HG03280 (cell line): Measurements from ENCODE around the gene GPC3.
"Not testable (repeated sequence)": the region's sequence is repeated elsewhere in the genome, so short reads cannot be mapped to it uniquely, and the experiment has no call there.

Source experiments
- ATAC-seq: cut with Tn5 transposase; IDR thresholded peaks from one replicate; pipeline ENCODE4 v1.9.1; 2021; ENCODE audit warnings: mild to moderate bottlenecking, moderate library complexity; ENCODE audit not compliant: unreplicated experiment

GPC3 gene

DNA sequence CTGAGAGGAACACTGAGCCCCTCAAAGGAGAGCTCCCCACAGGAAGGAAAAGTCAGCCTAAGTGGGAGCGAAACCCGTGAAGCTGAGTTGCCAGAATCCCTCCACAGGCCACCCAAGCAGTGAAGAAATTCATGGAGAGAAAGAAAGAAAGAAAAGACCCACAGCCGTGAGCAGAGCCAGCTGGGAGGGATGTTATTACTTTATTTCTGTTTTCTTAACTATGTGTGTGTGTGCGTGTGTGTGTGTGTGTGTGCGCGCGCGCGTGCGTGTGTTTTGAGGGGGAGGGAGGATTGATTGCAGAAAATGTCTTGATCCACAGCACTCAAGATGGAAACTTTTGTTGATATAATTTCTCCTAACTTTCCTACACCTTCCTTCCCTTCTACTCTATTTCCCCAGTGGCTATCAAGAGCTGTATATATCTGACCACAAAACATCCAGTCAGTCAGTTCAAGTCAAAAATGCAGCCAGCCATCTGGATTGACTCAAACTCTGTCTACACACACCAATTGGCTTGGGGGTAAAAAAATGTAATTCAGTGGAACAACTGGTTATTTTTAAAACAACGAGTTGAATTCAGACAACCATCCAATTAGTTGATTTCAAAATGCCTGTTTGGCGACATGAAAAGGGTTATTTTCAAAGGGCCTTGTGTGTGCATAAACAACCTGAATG, 13.8 kb upstream of the GPC3 start:
- no peak for ATAC-seq

DNA sequence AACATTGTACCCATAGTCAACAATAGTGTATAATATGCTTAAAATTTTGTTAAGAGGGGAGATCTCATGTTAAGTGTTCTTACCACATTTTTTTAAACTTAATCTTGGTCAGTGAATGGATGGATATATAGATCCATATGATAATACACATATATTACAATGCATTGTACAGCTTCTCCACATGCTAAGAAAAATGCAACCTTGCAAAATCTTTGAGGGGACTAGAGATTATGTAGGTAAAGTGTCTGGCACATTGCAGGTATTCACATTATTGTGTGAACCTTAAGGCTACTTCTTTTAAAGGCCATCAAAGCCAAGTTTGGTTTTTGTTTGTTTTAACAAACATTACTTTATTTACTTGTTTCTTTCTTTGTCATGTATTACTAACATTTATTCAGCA, 10.4 kb upstream of the GPC3 start:
- ATAC-seq = no peak

DNA sequence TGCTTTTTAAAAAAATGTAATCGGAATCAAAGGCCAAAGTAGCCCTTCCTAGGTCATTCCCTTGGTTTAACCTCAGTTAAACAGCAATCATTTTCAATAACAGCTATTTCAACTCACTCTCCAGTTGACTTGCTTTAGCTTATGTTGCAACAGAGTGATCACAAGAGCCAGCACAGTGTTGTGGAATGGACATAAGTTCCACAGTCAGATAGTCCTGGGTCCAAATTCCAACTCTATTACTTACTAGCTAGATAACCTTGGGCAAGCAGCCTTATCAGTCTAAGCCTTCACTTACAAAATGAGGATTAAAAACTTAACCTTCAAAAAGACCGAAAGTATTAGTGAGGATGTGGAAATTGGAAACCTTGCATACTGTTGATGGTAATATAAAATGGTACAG, 9.2 kb upstream of the GPC3 start:
- ATAC-seq = no peak

DNA sequence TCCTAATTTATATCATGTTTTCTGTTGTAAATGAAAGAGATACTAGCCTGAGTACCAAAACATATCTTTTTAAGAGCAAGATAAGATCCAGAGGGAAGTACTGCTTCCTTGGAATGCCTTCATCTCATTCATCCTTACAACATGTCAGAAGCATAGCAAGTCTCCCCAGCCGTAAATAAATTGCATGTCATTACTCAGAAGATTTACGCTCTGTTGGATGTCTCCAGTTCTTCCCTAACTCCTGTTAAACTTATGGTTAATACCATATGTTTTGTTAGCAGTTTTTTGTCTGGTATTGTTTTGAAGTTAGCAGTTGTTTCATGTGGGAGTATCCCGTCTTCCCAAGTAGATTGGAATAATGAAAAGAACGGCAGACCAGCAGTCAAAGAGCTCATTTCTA, 7.5 kb upstream of the GPC3 start:
- ATAC-seq = no peak

DNA sequence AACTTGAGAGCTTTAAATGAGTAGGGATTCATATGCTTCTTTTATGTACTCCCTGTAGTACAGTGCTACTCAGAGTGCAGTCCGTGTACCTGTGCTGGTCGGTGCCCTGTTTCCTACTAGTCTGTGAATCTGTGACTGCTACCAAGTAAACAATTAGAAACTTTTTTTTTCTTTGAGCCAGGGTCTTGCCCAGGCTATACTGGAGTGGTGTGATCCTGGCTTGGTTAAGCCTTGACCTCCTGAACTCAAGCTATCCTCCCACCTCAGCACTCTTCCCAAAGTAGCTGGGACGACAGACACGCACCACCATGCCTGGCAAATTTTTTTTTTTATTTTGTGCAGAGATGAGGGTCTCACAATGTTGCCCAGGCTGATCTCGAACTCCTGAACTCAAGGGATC, 6.4 kb upstream of the GPC3 start:
- ATAC-seq = no peak

DNA sequence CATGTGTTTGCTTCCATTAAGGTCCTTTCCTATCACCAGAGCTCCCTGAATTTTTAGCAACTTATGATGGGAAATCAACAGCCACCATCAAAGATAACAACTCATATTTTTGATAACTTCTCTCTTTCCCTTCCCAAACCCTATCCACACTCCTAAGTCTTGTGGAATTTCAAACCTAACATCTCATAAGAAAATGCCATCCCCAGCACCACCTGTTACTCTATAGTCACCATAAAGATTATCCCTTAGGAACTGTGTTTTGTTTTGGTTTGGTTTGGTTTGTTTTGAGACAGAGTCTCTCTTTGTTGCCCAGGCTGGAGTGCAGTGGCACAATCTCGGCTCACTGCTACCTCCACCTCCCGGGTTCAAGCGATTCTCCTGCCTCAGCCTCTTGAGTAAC, 5.7 kb upstream of the GPC3 start:
- not testable (repeated sequence) for ATAC-seq

DNA sequence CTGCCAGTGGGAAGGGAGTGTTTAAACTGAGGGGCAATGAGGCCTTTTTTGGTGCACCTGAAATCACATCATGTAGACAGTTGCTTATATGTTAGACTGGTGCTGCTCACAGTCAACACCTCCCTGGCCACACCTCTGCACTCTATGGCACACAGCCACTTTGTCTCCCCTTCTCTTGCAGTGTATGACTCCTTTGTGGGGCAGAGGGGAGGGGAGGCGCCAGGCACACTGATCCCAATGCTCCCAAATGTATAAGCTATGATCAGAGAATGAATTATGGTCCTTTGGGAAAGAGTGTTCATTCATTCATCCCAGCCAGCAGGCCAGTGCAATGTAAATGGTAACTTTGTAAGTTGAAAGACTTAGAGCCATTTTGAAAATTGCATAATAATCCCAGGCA, 4.6 kb upstream of the GPC3 start:
- no peak for ATAC-seq

DNA sequence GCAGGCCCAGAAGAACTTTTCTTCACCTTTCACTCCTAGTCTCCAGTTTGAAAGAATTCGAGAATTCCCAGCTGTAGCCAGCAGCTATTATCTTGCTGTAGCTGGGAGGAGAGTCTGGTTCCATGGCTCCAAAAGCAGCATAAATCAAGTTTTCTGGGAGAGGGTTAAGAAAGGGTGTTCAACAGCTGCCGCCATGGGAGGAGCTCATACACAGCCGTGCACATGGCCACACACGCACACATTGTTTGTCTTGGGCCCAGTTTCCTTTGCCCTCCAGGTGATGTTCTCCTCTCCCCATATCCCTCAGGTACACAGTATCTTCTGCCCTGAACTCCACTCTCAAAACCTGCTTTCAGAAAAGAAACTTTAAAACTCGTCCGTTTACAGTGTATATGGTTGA, 4.1 kb upstream of the GPC3 start:
- no peak for ATAC-seq

DNA sequence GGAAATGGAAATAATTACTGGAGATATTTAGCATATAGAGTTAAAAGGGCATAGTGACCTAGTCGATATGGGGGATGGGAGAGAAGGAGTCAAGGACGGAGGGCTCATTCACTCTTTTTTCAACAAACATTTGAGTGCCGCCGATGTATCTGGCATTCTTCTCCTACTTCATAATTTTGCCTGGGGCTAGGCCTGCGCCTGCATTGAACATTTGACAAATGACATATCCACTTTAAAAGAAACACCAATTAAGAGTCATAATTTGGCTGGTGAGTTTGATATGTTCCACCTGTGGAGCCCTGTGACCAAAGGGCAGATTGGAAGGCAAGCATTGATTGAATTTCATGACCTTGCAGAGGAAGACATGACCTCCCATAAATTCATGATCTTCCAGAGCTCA, 2.6 kb upstream of the GPC3 start:
- no peak for ATAC-seq

DNA sequence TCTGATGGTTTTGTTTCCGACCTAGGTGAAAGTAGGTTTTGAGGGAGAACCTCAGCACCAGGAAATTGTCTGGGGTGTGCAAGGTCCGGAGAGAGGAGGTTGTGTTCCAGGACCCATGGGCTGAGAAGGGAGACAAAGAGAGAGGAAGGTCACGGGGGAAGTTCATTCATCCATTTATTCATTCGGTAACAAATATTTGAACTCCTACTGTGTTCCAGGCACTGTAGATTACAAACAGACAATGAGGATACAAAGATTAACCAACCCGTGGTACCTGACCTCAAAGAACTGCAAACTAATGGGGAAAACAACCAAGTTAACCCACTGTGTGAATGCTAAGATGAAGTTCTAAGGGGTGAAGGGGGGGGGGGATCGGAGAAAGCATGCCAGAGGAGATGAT, 1.8 kb upstream of the GPC3 start:
- no peak for ATAC-seq

DNA sequence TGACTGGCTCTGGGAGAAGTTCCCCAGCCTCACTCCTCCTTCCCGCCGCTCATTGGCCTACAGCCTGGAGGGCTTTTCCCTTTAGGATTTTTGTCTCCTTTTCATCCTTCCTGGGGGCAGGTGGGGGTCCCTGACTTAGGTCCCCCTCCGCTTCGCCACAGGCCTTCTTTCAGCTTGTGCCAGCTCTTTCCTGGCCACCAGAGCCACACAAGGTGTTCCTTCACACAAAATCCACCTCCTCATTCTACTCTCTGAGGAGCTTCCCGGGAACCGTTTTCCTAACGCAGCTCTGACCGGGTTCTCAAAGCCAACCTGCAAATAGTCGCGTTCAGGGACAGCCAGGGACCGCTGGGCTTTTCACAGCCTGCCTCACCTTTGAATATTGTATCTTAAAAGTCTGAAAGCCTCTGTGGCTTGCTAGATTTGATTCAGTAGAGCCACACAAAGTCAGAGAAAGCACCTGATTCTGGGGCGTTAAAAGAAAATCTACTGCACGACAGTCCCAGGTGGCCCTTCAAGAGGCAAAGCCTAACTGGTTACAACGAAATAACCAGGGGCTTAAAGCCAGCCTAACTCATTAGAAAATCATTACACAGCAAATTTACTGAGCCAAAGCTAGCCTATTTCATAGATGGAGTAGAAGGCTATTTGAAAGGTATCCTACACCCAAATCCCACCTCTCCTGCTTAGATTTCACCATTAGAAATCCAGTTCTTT, 731 bp upstream of the GPC3 start:
- no peak for ATAC-seq

DNA sequence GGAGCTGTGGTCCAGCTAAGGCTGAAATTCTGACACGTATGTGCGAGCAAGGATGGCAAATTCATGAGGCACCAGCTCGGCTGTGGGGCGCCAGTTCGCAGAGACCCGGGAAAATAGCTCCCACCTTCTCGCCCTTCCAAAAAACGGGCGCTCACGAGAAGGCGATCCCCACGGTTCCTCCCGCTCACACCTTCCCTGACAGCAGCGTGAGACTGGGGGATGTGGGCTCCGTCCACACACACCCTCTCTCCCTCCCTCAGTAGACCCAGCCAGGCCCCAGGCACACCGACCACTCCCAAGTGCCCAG, 584 bp downstream of the GPC3 start:
- ATAC-seq = no peak

DNA sequence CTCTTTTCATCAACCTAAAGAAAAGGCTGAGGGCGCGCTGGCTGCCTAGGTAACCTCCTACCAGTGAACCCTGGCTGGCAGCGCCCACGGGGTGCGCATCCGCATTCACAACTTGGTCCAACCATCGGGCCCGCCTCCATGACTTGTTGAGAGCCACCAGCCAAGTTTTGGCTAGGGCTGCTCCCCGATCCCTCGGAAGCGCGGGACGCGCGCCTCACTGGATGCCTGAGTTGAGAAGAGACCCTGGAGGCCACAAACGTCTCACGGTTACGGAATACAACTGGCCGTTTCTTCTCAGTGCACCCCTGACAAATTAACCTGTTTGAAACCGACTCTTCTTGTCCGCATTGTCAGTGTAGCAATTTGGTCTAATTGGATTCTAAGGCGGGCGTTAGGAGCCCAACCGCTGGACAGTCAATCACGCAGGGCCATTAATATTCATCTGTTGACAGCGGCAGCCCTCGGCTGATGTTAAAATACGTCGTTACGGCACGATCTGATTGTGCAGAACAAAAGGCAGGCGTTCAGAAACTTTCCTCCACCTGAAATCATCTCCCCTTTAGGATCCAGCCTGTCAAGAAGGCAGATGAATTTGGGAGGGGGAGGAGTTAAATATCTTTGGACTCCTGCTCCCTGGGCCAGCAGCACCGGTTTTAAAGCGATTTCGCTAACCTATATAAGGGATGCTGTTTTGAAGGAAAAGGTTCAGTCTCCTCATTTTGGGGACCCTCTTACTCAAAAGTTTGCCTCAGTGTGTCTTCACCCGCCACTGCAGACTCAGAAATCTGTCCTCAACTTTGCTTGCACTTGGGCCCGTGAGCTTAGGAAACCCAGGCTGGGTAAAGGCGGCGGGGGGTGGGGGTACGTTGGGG, 1.2 kb downstream of the GPC3 start:
- no peak for ATAC-seq

DNA sequence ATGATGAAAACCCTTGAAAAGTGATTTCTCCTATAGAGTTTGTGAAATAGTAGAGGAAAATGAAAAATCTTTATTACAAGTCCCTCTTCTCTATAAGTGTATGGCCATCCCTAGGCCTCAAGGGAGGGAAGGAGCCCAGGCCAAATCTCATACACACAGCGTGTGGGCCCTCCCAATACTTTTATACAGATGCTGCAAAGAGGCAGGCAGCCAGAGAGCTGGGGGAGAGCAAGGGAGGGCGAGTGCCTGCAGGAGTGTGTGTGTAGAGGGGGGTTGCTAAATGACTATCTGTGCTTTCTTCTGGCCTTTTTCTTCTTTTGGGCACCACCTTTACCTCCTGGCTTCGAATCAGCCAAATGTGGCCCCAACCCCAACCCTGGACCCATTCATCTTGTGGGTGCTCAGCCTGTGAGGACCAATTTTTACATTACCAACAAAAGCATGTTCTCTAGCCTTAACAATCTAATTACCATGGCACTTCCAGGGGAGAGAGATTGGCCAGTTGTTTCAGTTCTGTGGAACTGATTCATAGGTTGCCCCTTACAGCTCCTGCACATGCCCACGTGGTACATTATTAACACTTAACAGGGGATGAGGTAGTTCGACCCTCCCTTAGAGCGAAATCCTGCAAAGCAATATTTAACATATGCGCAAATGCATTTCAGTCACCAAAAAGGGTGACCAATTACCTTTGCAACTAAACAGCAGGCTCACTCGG, 2.0 kb downstream of the GPC3 start:
- no peak for ATAC-seq

DNA sequence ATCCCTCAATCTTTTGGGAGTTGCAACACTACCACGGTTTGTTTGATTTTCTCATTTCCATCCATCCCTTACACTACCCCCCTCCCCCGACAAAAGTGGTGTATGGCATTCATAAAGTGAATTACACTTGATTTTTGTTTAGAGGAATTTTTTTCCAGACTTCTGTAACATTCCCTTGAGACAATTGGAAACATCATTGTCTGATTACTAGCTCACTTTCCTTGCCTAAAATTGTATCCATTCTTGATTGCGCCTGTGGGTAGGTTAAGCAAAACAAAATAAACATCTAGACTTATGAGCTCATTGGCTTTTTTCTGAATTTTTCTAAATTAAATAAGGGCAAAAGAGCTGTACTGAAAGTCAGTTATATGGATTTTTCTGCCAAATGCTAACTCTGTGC, 3.5 kb downstream of the GPC3 start:
- ATAC-seq = no peak

DNA sequence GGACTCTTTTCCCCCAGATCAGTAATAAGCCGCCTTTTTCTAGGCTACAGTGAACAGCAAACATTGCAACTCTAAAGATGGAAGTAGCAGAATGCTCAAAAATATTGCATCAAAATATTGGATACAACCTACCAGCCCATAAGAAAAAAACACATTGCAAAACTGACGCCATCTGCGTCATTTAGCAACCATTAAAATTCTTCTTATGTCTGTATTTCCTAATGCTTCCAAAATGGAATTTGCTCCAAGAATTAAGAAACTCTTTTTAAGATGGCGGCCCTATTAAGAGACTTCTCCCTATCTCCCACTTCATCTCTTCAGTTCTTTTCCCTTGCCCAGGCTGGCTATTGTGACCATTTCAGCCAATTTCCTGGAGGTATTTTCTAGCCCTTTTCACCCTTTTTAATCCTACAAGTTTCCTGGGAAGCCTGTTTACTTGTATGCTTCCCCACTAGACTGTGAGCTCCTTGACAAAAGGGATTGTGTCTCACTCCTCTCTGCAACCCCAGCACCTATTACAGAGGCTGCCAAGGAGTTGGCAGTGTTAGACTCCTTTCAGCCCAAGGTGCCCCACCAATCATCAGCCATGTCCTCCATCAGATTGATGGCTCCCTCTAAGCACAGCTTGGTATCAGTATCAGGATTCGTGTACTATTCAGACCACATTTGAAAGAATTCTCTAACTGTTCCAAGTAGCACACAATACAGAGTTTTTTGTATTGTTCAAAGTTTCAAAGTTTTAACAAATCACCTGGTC, 4.4 kb downstream of the GPC3 start:
- ATAC-seq = no peak

DNA sequence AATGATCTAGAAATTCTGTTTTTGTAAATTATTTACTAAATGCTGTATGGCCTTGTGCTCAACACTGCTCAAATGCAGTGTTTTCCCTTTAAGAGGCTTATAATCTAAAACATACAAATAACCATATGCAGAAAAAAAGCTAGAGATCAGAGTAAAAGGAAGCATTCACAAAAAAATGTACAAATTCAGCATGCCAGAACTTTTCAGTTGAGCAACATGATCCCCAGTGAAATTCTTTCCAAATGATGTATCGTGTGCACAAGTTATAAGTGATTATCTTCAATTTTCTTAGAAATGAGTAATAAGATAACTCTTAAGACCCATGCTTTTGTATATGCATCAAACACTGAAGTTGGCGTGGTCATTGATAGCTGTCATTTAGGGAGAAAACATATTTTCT, 5.0 kb downstream of the GPC3 start:
- no peak for ATAC-seq

DNA sequence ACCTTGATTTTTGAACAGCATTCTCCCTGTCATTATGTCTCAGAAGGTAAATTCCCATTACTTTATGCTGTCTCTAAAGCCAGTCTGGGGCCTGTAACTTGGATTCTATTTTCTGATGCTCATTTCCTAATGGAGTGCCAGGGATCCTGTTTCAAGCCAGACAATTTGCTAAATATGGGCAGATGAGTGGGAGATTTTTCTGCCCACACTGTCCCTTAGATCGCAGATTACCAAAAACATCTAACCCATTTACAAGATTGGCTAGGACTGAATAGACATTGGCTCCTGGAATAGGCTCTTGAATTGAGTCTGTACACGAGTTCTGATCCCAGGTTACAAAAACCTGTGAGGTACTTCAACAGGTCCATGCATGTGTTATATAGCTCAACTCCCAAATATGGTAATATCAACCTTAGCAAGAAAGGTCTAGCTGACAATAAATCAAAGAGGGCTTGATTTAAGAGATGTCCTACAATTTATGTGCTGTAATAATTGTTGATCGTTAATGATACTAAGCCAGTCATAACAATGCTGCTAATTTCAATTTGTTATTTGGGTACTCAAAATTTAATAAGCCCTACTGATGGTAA, 5.7 kb downstream of the GPC3 start:
- ATAC-seq = no peak

DNA sequence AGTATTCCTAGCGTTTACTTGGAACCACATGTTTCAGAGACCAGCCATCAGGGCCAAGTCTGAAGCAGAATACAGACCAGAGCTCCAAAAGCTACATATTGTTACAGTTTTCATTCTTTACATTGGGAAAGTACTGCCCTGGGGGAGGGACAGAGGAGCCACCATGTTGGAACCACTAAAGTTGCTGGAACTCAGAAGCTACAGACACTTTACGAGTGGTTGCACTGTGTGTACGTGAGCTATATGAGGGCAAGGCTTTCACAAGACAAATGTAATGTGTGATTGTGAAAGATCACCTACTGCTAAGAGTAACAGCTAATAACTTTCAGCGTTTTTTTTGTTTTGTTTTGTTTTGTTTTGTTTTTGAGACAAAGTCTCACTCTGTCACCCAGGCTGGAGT, 11.7 kb downstream of the GPC3 start:
- no peak for ATAC-seq

DNA sequence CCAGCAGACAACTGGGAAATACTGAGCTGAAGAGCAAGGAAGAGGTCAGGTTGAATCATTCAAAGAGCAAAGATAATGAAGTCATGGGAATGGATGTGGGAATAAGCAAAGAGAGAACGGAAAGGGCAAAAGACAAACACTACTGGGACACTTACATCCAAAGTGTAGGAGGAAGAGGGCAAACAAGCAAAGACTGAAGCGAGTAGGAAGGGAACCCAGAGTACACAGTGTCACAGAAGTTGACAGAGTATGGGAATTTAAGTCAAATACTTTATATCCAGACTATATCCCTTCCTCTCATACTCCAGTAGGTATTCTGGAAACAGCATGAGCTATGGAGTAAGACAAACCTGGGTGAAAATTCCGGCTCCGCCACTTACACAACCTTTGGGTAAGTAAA, 12.5 kb downstream of the GPC3 start:
- ATAC-seq = no peak
